IMR-90 (cell line): Measurements from ENCODE around the gene VIT. TPM values are rescaled to one million over a fixed set of nuclear protein-coding genes. Genes with fewer than 3 reads are reported as not detected.

ENCODE experiments used
- ATAC-seq: fragments of 200-7000 bp; cut with Tn5 transposase; 2 replicates; pipeline ENCODE4 v1.9.1; 2020; ENCODE audit warnings: low read depth, mild to moderate bottlenecking, moderate library complexity
- BruUV-seq: library from RNA; stranded (reverse); fragments of 400-500 nt; replicated peaks from 2 replicates; lab custom pipeline; 2021; lab: Mats Ljungman, UMichigan
- CTCF ChIA-PET: fragments of 300-600 bp; formaldehyde crosslinking; extraction: SDS; loops from one replicate; lab custom pipeline; 2021; ENCODE audit warnings: antibody characterized with exemption; lab: Yijun Ruan, JAX
- POLR2A ChIA-PET: fragments of 300-600 bp; sonication (Branson Sonifier 250); formaldehyde crosslinking; loops from one replicate; lab custom pipeline; 2022; ENCODE audit warnings: antibody characterized with exemption; ENCODE audit not compliant: unreplicated experiment; lab: Charles Lee
- DNase-seq: peaks from one replicate; pipeline ENCODE4 v3.0.0; 2013
- H2AFZ ChIP-seq: replicated peaks from 2 replicates; pipeline ENCODE3; 2013; ENCODE audit warnings: low read length, mild to moderate bottlenecking; ENCODE audit not compliant: poor library complexity
- H2AK5ac ChIP-seq: 2 replicates; pipeline ENCODE4 v1.6.1; 2013; ENCODE audit warnings: low read depth, low read length, inconsistent platforms
- H2AK9ac ChIP-seq: replicated peaks from 2 replicates; pipeline ENCODE3; 2013; ENCODE audit warnings: mild to moderate bottlenecking, low read depth, low read length, moderate library complexity; ENCODE audit not compliant: poor library complexity
- H2BK120ac ChIP-seq: 2 replicates; pipeline ENCODE4 v1.6.1; 2013; ENCODE audit warnings: low read depth, low read length, inconsistent platforms
- H2BK15ac ChIP-seq: 3 replicates; pipeline ENCODE4 v1.6.1; 2013; ENCODE audit warnings: low read depth, low read length, inconsistent platforms
- H2BK20ac ChIP-seq: 2 replicates; pipeline ENCODE4 v1.6.1; 2013; ENCODE audit warnings: low read depth, mild to moderate bottlenecking, inconsistent platforms, low read length, moderate library complexity
- H2BK5ac ChIP-seq: 2 replicates; pipeline ENCODE4 v1.6.1; 2013; ENCODE audit warnings: mild to moderate bottlenecking, low read depth, low read length, inconsistent platforms; ENCODE audit not compliant: poor library complexity, severe bottlenecking
- H3K14ac ChIP-seq: replicated peaks from 2 replicates; pipeline ENCODE4 v1.6.1; 2013; ENCODE audit warnings: low read depth, low read length, inconsistent platforms
- H3K18ac ChIP-seq: 2 replicates; pipeline ENCODE4 v1.6.1; 2013; ENCODE audit warnings: low read depth, low read length, control low read depth
- H3K23ac ChIP-seq: 2 replicates; pipeline ENCODE4 v1.6.1; 2013; ENCODE audit warnings: low read depth, low read length, inconsistent platforms
- H3K27ac ChIP-seq: 2 replicates; pipeline ENCODE4 v1.5.1; 2013; ENCODE audit warnings: mild to moderate bottlenecking, control low read depth, low read length; ENCODE audit not compliant: insufficient read depth
- H3K27me3 ChIP-seq: 2 replicates; pipeline ENCODE4 v1.6.1; 2013; ENCODE audit warnings: low read length; ENCODE audit not compliant: control insufficient read depth, insufficient read depth
- H3K36me3 ChIP-seq: 2 replicates; pipeline ENCODE4 v1.6.1; 2013; ENCODE audit warnings: low read length, mixed read lengths; ENCODE audit not compliant: control insufficient read depth, insufficient read depth
- H3K4ac ChIP-seq: 2 replicates; pipeline ENCODE4 v1.6.1; 2013; ENCODE audit warnings: low read depth, low read length, inconsistent platforms
- H3K4me1 ChIP-seq: 2 replicates; pipeline ENCODE4 v1.6.1; 2013; ENCODE audit warnings: low read length, mixed read lengths; ENCODE audit not compliant: control insufficient read depth, insufficient read depth
- H3K4me2 ChIP-seq: 2 replicates; pipeline ENCODE4 v1.6.1; 2013; ENCODE audit warnings: low read depth, mild to moderate bottlenecking, control low read depth, low read length, moderate library complexity
- H3K4me3 ChIP-seq: 2 replicates; pipeline ENCODE4 v1.5.1; 2013; ENCODE audit warnings: low read depth, mild to moderate bottlenecking, control low read depth, low read length, moderate library complexity; ENCODE audit not compliant: insufficient read depth
- H3K56ac ChIP-seq: 2 replicates; pipeline ENCODE4 v1.6.1; 2013; ENCODE audit warnings: low read length, inconsistent platforms; ENCODE audit not compliant: insufficient read depth; ENCODE audit errors: extremely low read depth
- H3K79me1 ChIP-seq, 2 experiments: 2 replicates each; pipeline ENCODE4 v1.6.1; 2013; ENCODE audit warnings: low read length in 2 of 2, inconsistent platforms in 1 of 2, low read depth in 1 of 2
- H3K9ac ChIP-seq: 2 replicates; pipeline ENCODE4 v1.6.1; 2013; ENCODE audit warnings: low read depth, low read length, control low read depth
- H3K9me1 ChIP-seq: 2 replicates; pipeline ENCODE4 v1.6.1; 2013; ENCODE audit warnings: low read length, inconsistent platforms; ENCODE audit not compliant: insufficient read depth
- H3K9me3 ChIP-seq: 2 replicates; pipeline ENCODE4 v1.6.1; 2013; ENCODE audit warnings: low read length; ENCODE audit not compliant: control insufficient read depth, insufficient read depth
- H4K20me1 ChIP-seq: 2 replicates; pipeline ENCODE4 v1.6.1; 2013; ENCODE audit warnings: low read length, inconsistent platforms; ENCODE audit not compliant: insufficient read depth
- H4K5ac ChIP-seq: 2 replicates; pipeline ENCODE4 v1.6.1; 2013; ENCODE audit warnings: mild to moderate bottlenecking, low read depth, low read length, control low read depth
- H4K8ac ChIP-seq, 2 experiments: 2 replicates each; pipeline ENCODE4 v1.6.1; 2013; ENCODE audit warnings: low read depth in 2 of 2, low read length in 2 of 2, control low read depth in 1 of 2, inconsistent platforms in 1 of 2
- H4K91ac ChIP-seq: 2 replicates; pipeline ENCODE4 v1.6.1; 2013; ENCODE audit warnings: low read depth, low read length, inconsistent platforms; ENCODE audit not compliant: insufficient read depth
- BHLHE40 ChIP-seq: fragments of 150-350 bp; IDR thresholded peaks from 2 replicates; pipeline ENCODE4 v1.6.1; 2016; ENCODE audit warnings: mild to moderate bottlenecking, low read depth, low read length
- CEBPB ChIP-seq: IDR thresholded peaks from 2 replicates; pipeline ENCODE4 v1.6.1; 2012; ENCODE audit warnings: low read depth, low read length, improper control_type of control experiment
- CHD1 ChIP-seq: IDR thresholded peaks from 2 replicates; pipeline ENCODE4 v1.6.1; 2012; ENCODE audit warnings: low read depth, low read length, improper control_type of control experiment
- FOS ChIP-seq: fragments of 150-350 bp; IDR thresholded peaks from 2 replicates; pipeline ENCODE4 v1.6.1; 2016; ENCODE audit warnings: low read depth, low read length
- MAZ ChIP-seq: IDR thresholded peaks from 2 replicates; pipeline ENCODE4 v1.6.1; 2012; ENCODE audit warnings: low read depth, mild to moderate bottlenecking, low read length, improper control_type of control experiment, moderate library complexity, borderline replicate concordance
- MXI1 ChIP-seq: IDR thresholded peaks from 2 replicates; pipeline ENCODE4 v1.6.1; 2012; ENCODE audit warnings: low read depth, mild to moderate bottlenecking, low read length, moderate library complexity, borderline replicate concordance
- NFE2L2 ChIP-seq: fragments of 150-350 bp; IDR thresholded peaks from 2 replicates; pipeline ENCODE4 v1.6.1; 2016; ENCODE audit warnings: low read depth, mild to moderate bottlenecking, low read length
- POLR2A ChIP-seq: IDR thresholded peaks from 2 replicates; pipeline ENCODE4 v1.6.1; 2012; ENCODE audit warnings: mild to moderate bottlenecking, low read depth, low read length
- RAD21 ChIP-seq: IDR thresholded peaks from 2 replicates; pipeline ENCODE4 v1.6.1; 2012; ENCODE audit warnings: low read length, improper control_type of control experiment
- RFX5 ChIP-seq: IDR thresholded peaks from 2 replicates; pipeline ENCODE4 v1.8.0; 2012; ENCODE audit warnings: low read depth, mild to moderate bottlenecking, low read length, moderate library complexity
- WGBS, 2 experiments: methylation state at CpG; one replicate each; pipeline versions ENCODE4 v1.1.5 to v1.1.7; 2013; ENCODE audit warnings: missing lambda C conversion rate in 2 of 2; ENCODE audit not compliant: insufficient read length in 1 of 2; ENCODE audit errors: extremely low coverage in 2 of 2; 5-methylcytosine and 5-hydroxymethylcytosine counted together
- dilution Hi-C: fragments of 300-500 bp; cut with HindIII; formaldehyde crosslinking; loops from one replicate; pipeline ENCODE4 v1.14.3; 2018; ENCODE audit warnings: low sequenced_read_pairs; ENCODE audit not compliant: unreplicated experiment
- in situ Hi-C: fragments of 300-500 bp; cut with MboI; formaldehyde crosslinking; loops from 3 replicates; pipeline ENCODE4 v1.14.3; 2019; ENCODE audit warnings: low sequenced_read_pairs, inconsistent platforms, mixed read lengths
- intact Hi-C: fragments of 100-400 bp; cut with micrococcal nuclease; formaldehyde crosslinking; loops from 2 replicates; pipeline ENCODE4 v1.10.0; 2022
- polyA plus RNA-seq, 3 experiments: library from polyadenylated mRNA; depleted of rRNA; stranded (reverse); fragments of >200 nt; gene quantifications; 2 replicates each; pipeline ENCODE4 v1.2.3, GENCODE V29; 2012; ENCODE audit warnings: low replicate concordance in 1 of 3
- total RNA-seq: library from RNA; depleted of rRNA; stranded (reverse); fragments of >200 nt; gene quantifications from 2 replicates; pipeline ENCODE4 v1.2.3, GENCODE V29; 2012
- TF ChIP-seq, protein P1 (sequence below): conservative IDR thresholded peaks from 2 replicates; pipeline ENCODE4 v1.5.1; 2012; ENCODE audit warnings: mild to moderate bottlenecking, low read depth, low read length, improper control_type of control experiment

VIT gene
- total and polyA plus RNA-seq, 2 of the 4 experiments (the other 2 are of a cell fraction), result under 0.01 TPM; not detected in 1

DNA sequence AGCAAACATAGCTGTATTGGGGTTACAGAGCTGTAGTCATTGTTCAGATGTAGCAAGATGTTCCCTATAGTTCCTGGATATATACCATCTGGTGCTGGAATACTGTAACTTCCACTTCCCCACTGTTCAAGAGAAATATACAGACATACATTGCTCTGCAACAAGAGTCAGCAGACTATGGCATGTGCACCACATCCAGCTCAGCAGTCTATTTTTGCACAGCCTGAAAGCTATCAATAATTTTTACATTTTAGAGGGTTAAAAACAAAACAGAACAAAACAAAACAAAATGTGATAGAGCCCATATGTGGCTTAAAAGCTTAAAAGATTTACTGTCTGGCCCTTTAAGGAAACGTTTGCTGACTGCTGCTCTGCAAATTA is 31.8 kb upstream of the VIT start (continued):
- TF ChIP-seq, protein P1, sequence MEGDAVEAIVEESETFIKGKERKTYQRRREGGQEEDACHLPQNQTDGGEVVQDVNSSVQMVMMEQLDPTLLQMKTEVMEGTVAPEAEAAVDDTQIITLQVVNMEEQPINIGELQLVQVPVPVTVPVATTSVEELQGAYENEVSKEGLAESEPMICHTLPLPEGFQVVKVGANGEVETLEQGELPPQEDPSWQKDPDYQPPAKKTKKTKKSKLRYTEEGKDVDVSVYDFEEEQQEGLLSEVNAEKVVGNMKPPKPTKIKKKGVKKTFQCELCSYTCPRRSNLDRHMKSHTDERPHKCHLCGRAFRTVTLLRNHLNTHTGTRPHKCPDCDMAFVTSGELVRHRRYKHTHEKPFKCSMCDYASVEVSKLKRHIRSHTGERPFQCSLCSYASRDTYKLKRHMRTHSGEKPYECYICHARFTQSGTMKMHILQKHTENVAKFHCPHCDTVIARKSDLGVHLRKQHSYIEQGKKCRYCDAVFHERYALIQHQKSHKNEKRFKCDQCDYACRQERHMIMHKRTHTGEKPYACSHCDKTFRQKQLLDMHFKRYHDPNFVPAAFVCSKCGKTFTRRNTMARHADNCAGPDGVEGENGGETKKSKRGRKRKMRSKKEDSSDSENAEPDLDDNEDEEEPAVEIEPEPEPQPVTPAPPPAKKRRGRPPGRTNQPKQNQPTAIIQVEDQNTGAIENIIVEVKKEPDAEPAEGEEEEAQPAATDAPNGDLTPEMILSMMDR, result no peak
- TF ChIP-seq RFX5 (no peak), RAD21 (no peak)

GRCh38 chr2:36667931-36668330 is 28.6 kb upstream of the VIT start:
- no peaks in the 10 kb centered on the region for H3K27me3 ChIP-seq
- no peaks in the 10 kb centered on the region for H3K9me3 ChIP-seq
- DNase-seq, result no peak
- no peak overlapping the region for H2BK120ac ChIP-seq
- no peak overlapping the region for H3K56ac ChIP-seq
- H2AK5ac ChIP-seq, result no peak overlapping the region
- intact Hi-C loops, result no loop called here
- dilution Hi-C loops, result no loop called here
- no peak for TF ChIP-seq CHD1
- no peak for TF ChIP-seq CEBPB
- TF ChIP-seq BHLHE40, result no peak
- no peak for TF ChIP-seq POLR2A
- no peak for TF ChIP-seq MXI1
- TF ChIP-seq NFE2L2, result no peak
- TF ChIP-seq FOS, result no peak
- TF ChIP-seq RFX5, result no peak
- TF ChIP-seq MAZ, result no peak
- H2BK5ac ChIP-seq, result no peak overlapping the region
- H4K8ac ChIP-seq, result no peak overlapping the region
- H3K4me2 ChIP-seq, result no peak overlapping the region
- no peak overlapping the region for H2BK15ac ChIP-seq
- H3K4me3 ChIP-seq, result no peak overlapping the region
- 89% methylated on average over 3 of the region's 9 CpGs; no CpG with 5 or more reads in 1 of the 2 experiments for WGBS, 2 experiments
- no peak overlapping the region for H4K5ac ChIP-seq
- CTCF ChIA-PET, result no interaction called here
- in situ Hi-C loops, result loop anchor here (5.0 to 10.0 kb wide), 2 partner anchors 113 to 316 kb away; no protein-coding TSS in a partner anchor
- POLR2A ChIA-PET, result no interaction called here
- H2AK9ac ChIP-seq, result no peak overlapping the region
- peaks cover 10% of the 10 kb centered on the region; the same call in 1 of the 2 replicates for H3K9me1 ChIP-seq
- no TSS peak for BruUV-seq
- no peak overlapping the region for H3K27ac ChIP-seq
- no peak overlapping the region for H4K91ac ChIP-seq
- no peak overlapping the region for H3K9ac ChIP-seq
- no peak overlapping the region for H3K23ac ChIP-seq
- H2AFZ ChIP-seq, result no peak overlapping the region
- H3K4me1 ChIP-seq, result peaks cover 12% of the 10 kb centered on the region
- no peak overlapping the region for H3K4ac ChIP-seq
- no peak overlapping the region for H3K14ac ChIP-seq
- H3K36me3 ChIP-seq, result no peaks in the 10 kb centered on the region
- no peaks in the 10 kb centered on the region for H4K20me1 ChIP-seq
- no peak overlapping the region for H2BK20ac ChIP-seq
- H3K18ac ChIP-seq, result no peak overlapping the region
- peaks cover 0 to 5% of the 10 kb centered on the region in 2 experiments; a peak in 2 of 4 replicates for H3K79me1 ChIP-seq
- no peak for ATAC-seq
